Naive thymus-derived CD4-positive, alpha-beta T cell (primary cell): ENCODE results near the gene CLRN1. TPM values are rescaled to one million over a fixed set of nuclear protein-coding genes. Genes with fewer than 3 reads are reported as not detected.

ENCODE experiments used
- ATAC-seq: fragments of 150-1000 bp; cut with Tn5 transposase; 2 replicates; pipeline ENCODE4 v1.10.0; 2021; ENCODE audit warnings: mild to moderate bottlenecking, moderate library complexity
- CTCF ChIA-PET: fragments of 350-600 bp; sonication (Branson Sonifier 250); formaldehyde crosslinking; loops from one replicate; lab custom pipeline; 2021; ENCODE audit warnings: antibody characterized with exemption; lab: Charles Lee
- POLR2A ChIA-PET: fragments of 350-600 bp; sonication (Branson Sonifier 250); formaldehyde crosslinking; loops from one replicate; lab custom pipeline; 2021; ENCODE audit warnings: antibody characterized with exemption, inconsistent platforms; lab: Charles Lee
- DNase-seq, 9 donors: peaks; one replicate each; pipeline versions ENCODE4 v3.0.0 to v3.0.0-alpha.2; 2020 to 2022; ENCODE audit warnings: mixed read lengths in 1 of 9
- H3K27ac ChIP-seq: one replicate; pipeline ENCODE4 v1.7.0; 2013; ENCODE audit warnings: mild to moderate bottlenecking, low read depth, low read length, moderate library complexity
- H3K27me3 ChIP-seq, 2 donors: one replicate each; pipeline ENCODE4 v1.7.0; 2013; ENCODE audit warnings: low read length in 2 of 2, mild to moderate bottlenecking in 2 of 2, moderate library complexity in 2 of 2; ENCODE audit not compliant: control insufficient read depth in 2 of 2, insufficient read depth in 2 of 2
- H3K36me3 ChIP-seq, 3 experiments: 1 replicate in 2 of 3; 2 replicates in 1 of 3; pipeline ENCODE4 v1.7.0; 2013; ENCODE audit warnings: low read length in 3 of 3, mild to moderate bottlenecking in 3 of 3, moderate library complexity in 1 of 3; ENCODE audit not compliant: insufficient read depth in 3 of 3, control insufficient read depth in 2 of 3
- H3K4me1 ChIP-seq, 2 donors: one replicate each; pipeline ENCODE4 v1.7.0; 2013; ENCODE audit warnings: low read length in 2 of 2, mild to moderate bottlenecking in 2 of 2, moderate library complexity in 1 of 2; ENCODE audit not compliant: control insufficient read depth in 2 of 2, insufficient read depth in 2 of 2
- H3K4me3 ChIP-seq: 2 replicates; pipeline ENCODE4 v1.7.0; 2013; ENCODE audit warnings: mild to moderate bottlenecking, low read length
- H3K9me3 ChIP-seq, 3 experiments: 1 replicate in 2 of 3; 2 replicates in 1 of 3; pipeline ENCODE4 v1.7.0; 2013; ENCODE audit warnings: low read length in 3 of 3; ENCODE audit not compliant: control insufficient read depth in 2 of 3
- H3K27ac Mint-ChIP-seq, 9 donors: one replicate each; pipeline ENCODE4 v1.8.0; 2020 to 2022; ENCODE audit warnings: mixed read lengths in 9 of 9, mild to moderate bottlenecking in 8 of 9, moderate library complexity in 5 of 9, inconsistent platforms in 2 of 9
- H3K27me3 Mint-ChIP-seq, 5 donors: one replicate each; pipeline ENCODE4 v1.8.0; 2021 to 2022; ENCODE audit warnings: mixed read lengths in 5 of 5, mild to moderate bottlenecking in 1 of 5
- H3K36me3 Mint-ChIP-seq, 5 donors: one replicate each; pipeline ENCODE4 v1.8.0; 2020 to 2022; ENCODE audit warnings: mixed read lengths in 5 of 5, mild to moderate bottlenecking in 3 of 5, inconsistent platforms in 1 of 5
- H3K4me1 Mint-ChIP-seq, 7 donors: one replicate each; pipeline ENCODE4 v1.8.0; 2020 to 2022; ENCODE audit warnings: mixed read lengths in 7 of 7, mild to moderate bottlenecking in 3 of 7, inconsistent platforms in 1 of 7
- H3K4me3 Mint-ChIP-seq, 10 donors: one replicate each; pipeline ENCODE4 v1.8.0; 2020 to 2022; ENCODE audit warnings: mild to moderate bottlenecking in 10 of 10, mixed read lengths in 10 of 10, moderate library complexity in 6 of 10, inconsistent platforms in 2 of 10
- H3K9me3 Mint-ChIP-seq, 11 donors: one replicate each; pipeline ENCODE4 v1.8.0; 2020 to 2022; ENCODE audit warnings: mixed read lengths in 11 of 11, mild to moderate bottlenecking in 4 of 11, inconsistent platforms in 1 of 11, moderate library complexity in 1 of 11
- intact Hi-C, 2 donors: fragments of 100-400 bp; cut with micrococcal nuclease; formaldehyde crosslinking; loops; one replicate each; pipeline ENCODE4 v1.15.1; 2023
- polyA plus RNA-seq, 2 donors: library from polyadenylated mRNA; unstranded; fragments of 300-500 nt; fragmentation: Illumina TruSeq; gene quantifications; one replicate each; pipeline ENCODE4 v1.2.3, GENCODE V29; 2021
- total RNA-seq, 6 experiments: library from RNA in 5 of 6; stranded (reverse) in 5 of 6; gene quantifications; 1 replicate in 5 of 6; 2 replicates in 1 of 6; pipeline ENCODE4 v1.2.3 and lab custom pipeline; 2021 to 2026

The CLRN1 gene
- total and polyA plus RNA-seq, 7 experiments from 2014 or later = not detected

DNA sequence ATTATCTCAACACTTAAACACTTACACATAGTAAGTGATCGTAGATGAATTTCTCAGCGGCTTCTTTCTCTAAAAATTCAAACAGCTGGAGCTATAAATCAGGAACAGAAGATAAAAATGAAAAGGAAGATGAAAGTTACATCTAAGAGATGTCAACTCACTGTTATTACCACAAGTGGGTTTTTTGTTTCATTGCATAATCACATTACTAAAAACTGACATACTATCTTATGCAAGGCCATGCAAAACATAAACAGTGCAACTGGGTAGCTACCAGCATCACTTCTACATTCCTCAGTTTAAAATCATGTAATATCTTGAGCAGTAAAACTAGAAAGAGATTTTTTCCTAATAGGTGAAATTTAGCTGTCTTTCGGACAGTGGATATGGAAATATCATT is 82.2 kb downstream of the CLRN1 start:
- CTCF ChIA-PET = no interaction called here
- H3K27ac Mint-ChIP-seq = no peak overlapping the region

DNA sequence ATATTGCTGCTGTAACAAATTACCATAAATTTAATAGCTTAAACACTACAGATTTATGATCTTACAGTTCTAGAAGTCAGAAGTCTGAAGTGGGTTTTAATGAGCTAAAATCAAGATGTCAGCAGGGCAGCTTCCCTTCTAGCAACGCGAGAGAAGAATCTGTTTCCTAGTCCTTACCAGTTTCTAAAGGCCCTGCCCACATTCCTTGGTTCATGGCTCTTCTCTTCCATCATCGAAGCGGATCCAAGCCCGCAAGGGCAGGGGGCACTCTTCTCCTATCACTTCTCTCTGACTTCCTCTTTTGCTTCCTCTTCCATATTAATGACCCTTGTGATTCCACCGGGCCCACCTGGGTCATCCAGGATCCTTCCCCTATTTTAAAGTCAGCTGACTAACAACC is 83.4 kb downstream of the CLRN1 start:
- no peak overlapping the region for H3K27ac ChIP-seq
- ChIA-PET POLR2A (no interaction called here), CTCF (no interaction called here)
- DNase-seq (no peak), ATAC-seq (peak; percentile 32)
- no peaks in the 10 kb centered on the region for H3K4me1 ChIP-seq
- H3K4me3 ChIP-seq = no peak overlapping the region
- intact Hi-C loops = no loop called here
- peaks cover 0 to 2% (median 0%) of the 10 kb centered on the region in 7 donors for H3K4me1 Mint-ChIP-seq
- H3K27ac Mint-ChIP-seq = no peak overlapping the region
- peaks cover 0 to 5% (median 3%) of the 10 kb centered on the region in 11 donors for H3K9me3 Mint-ChIP-seq
- no peaks in the 10 kb centered on the region for H3K27me3 ChIP-seq
- H3K27me3 Mint-ChIP-seq = peaks cover 16 to 29% (median 23%) of the 10 kb centered on the region in 5 donors
- H3K36me3 Mint-ChIP-seq = peaks cover 0 to 4% (median 0%) of the 10 kb centered on the region in 5 donors
- H3K4me3 Mint-ChIP-seq = no peak overlapping the region
- H3K9me3 ChIP-seq = no peaks in the 10 kb centered on the region
- no peaks in the 10 kb centered on the region for H3K36me3 ChIP-seq

More for the DNA sequence above, 82.2 kb downstream of the CLRN1 start:
- H3K36me3 ChIP-seq = no peaks in the 10 kb centered on the region
- H3K4me3 ChIP-seq = no peak overlapping the region
- H3K27me3 ChIP-seq = no peaks in the 10 kb centered on the region
- Mint-ChIP-seq H3K27me3 (peaks cover 16 to 24% (median 19%) of the 10 kb centered on the region in 5 donors), H3K9me3 (peaks cover 0 to 5% (median 3%) of the 10 kb centered on the region in 11 donors), H3K4me1 (peaks cover 0 to 2% (median 0%) of the 10 kb centered on the region in 7 donors), H3K36me3 (peaks cover 0 to 4% (median 0%) of the 10 kb centered on the region in 5 donors), H3K4me3 (no peak overlapping the region)
- H3K27ac ChIP-seq = no peak overlapping the region
- DNase-seq (no peak), ATAC-seq (peak; percentile 78)
- no peaks in the 10 kb centered on the region for H3K4me1 ChIP-seq
- H3K9me3 ChIP-seq = no peaks in the 10 kb centered on the region
- intact Hi-C loops = no loop called here
- POLR2A ChIA-PET = no interaction called here

DNA sequence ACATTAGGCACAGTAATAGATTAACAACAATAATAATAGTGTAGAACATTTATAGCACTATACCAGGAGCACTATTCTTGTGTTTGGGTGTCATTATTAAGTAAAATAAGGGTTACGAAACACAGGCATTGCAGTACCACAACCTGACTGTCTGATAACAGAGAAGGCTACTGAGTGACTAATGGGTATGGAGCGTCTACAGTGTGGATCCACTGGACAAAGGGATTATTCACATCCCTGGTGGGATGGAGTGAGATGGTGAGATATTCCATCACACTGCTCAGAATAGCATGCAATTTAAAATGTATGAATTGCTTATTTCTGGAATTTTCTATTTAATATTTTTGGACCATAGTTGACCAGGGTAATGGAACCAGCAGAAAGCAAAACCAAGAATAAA is 85.5 kb downstream of the CLRN1 start:
- Histone ChIP-seq H3K4me1 (no peaks in the 10 kb centered on the region), H3K36me3 (no peaks in the 10 kb centered on the region)

DNA sequence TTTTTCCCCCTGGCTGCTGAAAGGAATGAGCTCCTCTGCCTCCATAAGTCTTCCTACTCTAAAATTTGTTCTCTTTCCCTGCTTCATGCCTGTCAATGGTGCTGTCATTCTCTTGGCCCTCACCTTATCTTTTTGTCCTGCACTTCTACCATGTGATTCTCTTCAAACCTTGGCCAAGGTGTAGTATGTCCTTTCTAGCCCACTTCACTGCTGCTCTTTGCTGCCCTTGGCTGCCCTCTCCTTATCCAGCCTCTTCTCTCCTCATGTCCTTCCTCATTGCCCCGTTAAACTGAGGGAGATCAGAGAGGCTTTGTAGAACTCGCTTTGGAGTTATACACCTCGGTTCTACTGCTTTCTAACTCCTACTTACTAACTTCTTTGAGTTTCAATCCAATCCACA is 87.0 kb downstream of the CLRN1 start:
- Mint-ChIP-seq H3K36me3 (peaks cover 0 to 4% (median 0%) of the 10 kb centered on the region in 5 donors), H3K4me1 (peaks cover 0 to 2% (median 0%) of the 10 kb centered on the region in 7 donors)
- CTCF ChIA-PET = no interaction called here

More for the DNA sequence above, 85.5 kb downstream of the CLRN1 start:
- H3K27me3 ChIP-seq = no peaks in the 10 kb centered on the region
- no peak overlapping the region for H3K4me3 ChIP-seq
- ChIA-PET POLR2A (no interaction called here), CTCF (no interaction called here)
- Mint-ChIP-seq H3K4me1 (peaks cover 0 to 2% (median 0%) of the 10 kb centered on the region in 7 donors), H3K27ac (no peak overlapping the region), H3K9me3 (peaks cover 0 to 5% (median 3%) of the 10 kb centered on the region in 11 donors), H3K36me3 (peaks cover 0 to 4% (median 0%) of the 10 kb centered on the region in 5 donors), H3K27me3 (peaks cover 16 to 34% (median 27%) of the 10 kb centered on the region in 5 donors), H3K4me3 (no peak overlapping the region)
- no peak for ATAC-seq
- H3K27ac ChIP-seq = no peak overlapping the region
- DNase-seq = no peak
- intact Hi-C loops = no loop called here
- no peaks in the 10 kb centered on the region for H3K9me3 ChIP-seq

DNA sequence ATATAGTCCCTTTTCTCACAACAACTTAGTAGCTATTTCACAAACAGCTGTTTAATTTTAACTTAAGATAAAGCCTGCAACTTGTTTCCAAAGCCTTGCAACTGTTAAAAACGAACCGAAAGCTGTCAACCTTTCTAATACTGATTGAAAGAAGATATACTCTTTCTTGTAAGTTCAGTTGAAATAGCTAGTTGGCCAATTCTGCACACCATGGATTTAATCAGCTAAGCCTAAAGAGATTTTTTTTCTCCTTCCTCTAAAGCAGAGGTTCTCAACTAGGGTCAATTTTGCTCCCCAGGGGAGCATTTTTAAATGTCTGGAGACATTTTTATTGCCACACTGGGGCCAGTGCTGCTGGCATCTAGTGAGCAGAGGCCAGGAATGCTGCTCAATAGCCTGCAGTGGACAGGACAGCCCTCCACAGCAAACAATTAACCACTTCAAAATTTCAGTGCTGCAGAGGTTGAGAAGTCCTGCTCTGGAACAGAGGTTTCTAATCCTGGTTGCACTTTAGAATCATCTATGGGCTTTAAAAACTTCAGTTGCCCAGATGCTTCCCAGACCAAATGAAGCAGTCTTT is 93.4 kb downstream of the CLRN1 start:
- ATAC-seq = no peak
- intact Hi-C loops = no loop called here

More for the DNA sequence above, 87.0 kb downstream of the CLRN1 start:
- no peak for DNase-seq
- Histone ChIP-seq H3K4me3 (no peak overlapping the region), H3K27ac (no peak overlapping the region), H3K9me3 (no peaks in the 10 kb centered on the region), H3K36me3 (no peaks in the 10 kb centered on the region), H3K4me1 (no peaks in the 10 kb centered on the region), H3K27me3 (no peaks in the 10 kb centered on the region)
- Mint-ChIP-seq H3K27ac (no peak overlapping the region), H3K27me3 (peaks cover 16 to 39% (median 22%) of the 10 kb centered on the region in 5 donors), H3K4me3 (no peak overlapping the region), H3K9me3 (peaks cover 0 to 5% (median 3%) of the 10 kb centered on the region in 11 donors)
- intact Hi-C loops = no loop called here
- no peak for ATAC-seq
- POLR2A ChIA-PET = no interaction called here

DNA sequence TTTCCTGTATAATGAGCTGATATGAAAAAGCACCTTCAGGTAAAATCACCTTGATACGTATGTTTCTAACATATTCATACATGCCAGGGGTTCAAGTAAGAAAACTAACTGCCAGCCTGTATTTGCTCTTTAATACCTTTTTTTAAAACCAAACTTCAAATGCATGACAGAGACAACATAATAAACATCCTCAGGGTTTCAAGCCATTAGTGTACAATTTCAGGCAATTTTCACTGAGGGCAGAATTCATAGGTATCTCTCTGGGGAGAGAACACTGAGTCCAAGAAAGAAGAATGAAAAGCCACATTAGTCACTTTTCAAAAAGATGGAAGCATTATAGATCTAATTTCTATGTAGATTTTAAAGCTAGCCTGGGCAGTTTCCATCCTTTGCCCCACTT is 94.2 kb downstream of the CLRN1 start:
- CTCF ChIA-PET = no interaction called here
- intact Hi-C loops = no loop called here
- H3K36me3 Mint-ChIP-seq = no peaks in the 10 kb centered on the region

More for the DNA sequence above, 93.4 kb downstream of the CLRN1 start:
- Histone ChIP-seq H3K27me3 (no peaks in the 10 kb centered on the region), H3K9me3 (no peaks in the 10 kb centered on the region), H3K4me1 (no peaks in the 10 kb centered on the region), H3K4me3 (no peak overlapping the region), H3K27ac (no peak overlapping the region), H3K36me3 (no peaks in the 10 kb centered on the region)
- H3K9me3 Mint-ChIP-seq = no peaks in the 10 kb centered on the region
- no peak overlapping the region for H3K27ac Mint-ChIP-seq
- no peaks in the 10 kb centered on the region for H3K36me3 Mint-ChIP-seq
- POLR2A ChIA-PET = no interaction called here
- H3K4me3 Mint-ChIP-seq = no peak overlapping the region
- no peak for DNase-seq
- peaks cover 0 to 16% (median 2%) of the 10 kb centered on the region in 5 donors for H3K27me3 Mint-ChIP-seq
- CTCF ChIA-PET = no interaction called here
- H3K4me1 Mint-ChIP-seq = no peaks in the 10 kb centered on the region

DNA sequence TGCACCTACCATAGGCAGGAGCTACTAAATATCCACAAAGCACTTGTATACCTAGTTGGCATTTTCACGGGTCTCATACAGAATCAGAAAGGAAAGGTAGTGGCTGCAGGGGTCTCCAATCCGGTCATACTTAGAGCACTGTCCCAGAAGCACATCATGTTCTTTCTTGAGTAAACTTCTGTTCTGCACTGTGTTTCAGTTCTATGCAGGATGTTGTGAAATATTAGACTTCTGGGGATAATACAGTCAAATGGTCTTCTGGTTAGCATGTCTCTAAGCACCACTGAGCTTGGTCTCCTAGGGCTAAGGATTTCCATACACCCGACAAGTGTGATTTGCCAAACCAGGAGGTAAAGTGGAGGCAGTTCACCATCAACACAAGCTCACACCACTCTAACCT is 95.2 kb downstream of the CLRN1 start:
- ChIA-PET POLR2A (no interaction called here), CTCF (no interaction called here)

More for the DNA sequence above, 94.2 kb downstream of the CLRN1 start:
- Histone ChIP-seq H3K4me1 (no peaks in the 10 kb centered on the region), H3K27ac (no peak overlapping the region), H3K36me3 (no peaks in the 10 kb centered on the region), H3K27me3 (no peaks in the 10 kb centered on the region), H3K9me3 (no peaks in the 10 kb centered on the region), H3K4me3 (no peak overlapping the region)
- Mint-ChIP-seq H3K27me3 (peaks cover 0 to 10% (median 0%) of the 10 kb centered on the region in 5 donors), H3K9me3 (no peaks in the 10 kb centered on the region), H3K27ac (no peak overlapping the region), H3K4me1 (no peaks in the 10 kb centered on the region), H3K4me3 (no peak overlapping the region)
- DNase-seq (no peak), ATAC-seq (no peak)
- POLR2A ChIA-PET = no interaction called here

More for the DNA sequence above, 95.2 kb downstream of the CLRN1 start:
- Mint-ChIP-seq H3K4me3 (no peak overlapping the region), H3K27ac (no peak overlapping the region), H3K9me3 (no peaks in the 10 kb centered on the region), H3K36me3 (no peaks in the 10 kb centered on the region), H3K4me1 (no peaks in the 10 kb centered on the region), H3K27me3 (peaks cover 0 to 8% (median 0%) of the 10 kb centered on the region in 5 donors)
- Histone ChIP-seq H3K36me3 (no peaks in the 10 kb centered on the region), H3K4me3 (no peak overlapping the region), H3K4me1 (no peaks in the 10 kb centered on the region), H3K27ac (no peak overlapping the region), H3K27me3 (no peaks in the 10 kb centered on the region), H3K9me3 (no peaks in the 10 kb centered on the region)
- ATAC-seq (no peak), DNase-seq (no peak)
- intact Hi-C loops = no loop called here
